OCI-LY7 (cell line): ENCODE results near the gene ITGA5.
A peak's percentile ranks its signal among the peaks of the same experiment; 100 is the strongest.

Source experiments
- EZH2phosphoT487 ChIP-seq: fragments of 200-600 bp; sonication (generic); IDR thresholded peaks from 2 replicates; pipeline ENCODE4 v1.6.1; 2018; ENCODE audit warnings: low read depth, borderline replicate concordance, mild to moderate bottlenecking, mixed run types, antibody characterized with exemption, low read length, moderate library complexity, mixed read lengths
- TF ChIP-seq, protein P1 (sequence below): fragments of 200-600 bp; sonication (generic); conservative IDR thresholded peaks from 2 replicates; pipeline ENCODE4 v1.5.1; 2014; ENCODE audit warnings: mild to moderate bottlenecking, antibody characterized with exemption, low read length, moderate library complexity, mixed read lengths

DNA sequence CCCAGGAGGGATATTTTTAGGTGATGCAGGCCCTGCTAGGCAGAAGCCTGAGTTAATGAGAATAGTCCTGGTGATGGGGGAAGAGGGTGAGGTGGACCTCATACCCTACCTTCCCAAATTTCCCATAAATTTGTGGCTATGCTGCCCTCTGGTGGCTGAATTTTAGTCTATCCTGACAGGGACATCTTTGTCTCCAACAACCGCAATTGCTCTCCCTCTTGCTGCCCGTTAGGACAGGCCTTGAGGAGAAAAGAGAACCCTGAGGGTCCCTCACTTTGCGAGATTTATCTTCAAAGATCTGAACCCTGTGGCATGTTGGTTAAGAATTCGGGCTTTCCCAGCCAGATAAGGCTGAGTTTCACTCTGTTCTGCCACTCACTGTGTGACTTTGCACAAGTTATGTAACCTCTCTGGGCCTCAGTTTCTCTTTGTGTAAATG, 24.8 kb downstream of the ITGA5 start:
- TF ChIP-seq, protein P1, sequence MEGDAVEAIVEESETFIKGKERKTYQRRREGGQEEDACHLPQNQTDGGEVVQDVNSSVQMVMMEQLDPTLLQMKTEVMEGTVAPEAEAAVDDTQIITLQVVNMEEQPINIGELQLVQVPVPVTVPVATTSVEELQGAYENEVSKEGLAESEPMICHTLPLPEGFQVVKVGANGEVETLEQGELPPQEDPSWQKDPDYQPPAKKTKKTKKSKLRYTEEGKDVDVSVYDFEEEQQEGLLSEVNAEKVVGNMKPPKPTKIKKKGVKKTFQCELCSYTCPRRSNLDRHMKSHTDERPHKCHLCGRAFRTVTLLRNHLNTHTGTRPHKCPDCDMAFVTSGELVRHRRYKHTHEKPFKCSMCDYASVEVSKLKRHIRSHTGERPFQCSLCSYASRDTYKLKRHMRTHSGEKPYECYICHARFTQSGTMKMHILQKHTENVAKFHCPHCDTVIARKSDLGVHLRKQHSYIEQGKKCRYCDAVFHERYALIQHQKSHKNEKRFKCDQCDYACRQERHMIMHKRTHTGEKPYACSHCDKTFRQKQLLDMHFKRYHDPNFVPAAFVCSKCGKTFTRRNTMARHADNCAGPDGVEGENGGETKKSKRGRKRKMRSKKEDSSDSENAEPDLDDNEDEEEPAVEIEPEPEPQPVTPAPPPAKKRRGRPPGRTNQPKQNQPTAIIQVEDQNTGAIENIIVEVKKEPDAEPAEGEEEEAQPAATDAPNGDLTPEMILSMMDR: peak; percentile 92
- TF ChIP-seq EZH2phosphoT487: no peak
